Measurements from ENCODE around the gene NDRG4.

GRCh38 chr16:58487566-58488351, 12.2 kb upstream of the NDRG4 start:
- TF ChIP-seq POLR2A (IDR thresholded peaks at IDR 0.05) (no peak), CTCF (IDR thresholded peaks at IDR 0.05) (peak in 5 of 7 experiments; percentile 83 to 92 (median 89)), POLR2AphosphoS5 (IDR thresholded peaks at IDR 0.05) (peak in 1 of 3 donors; percentile 25), EP300 (IDR thresholded peaks at IDR 0.05) (no peak)

Measured in stomach (tissue), 4 donors.